Measurements from ENCODE around the gene MYBBP1A. TPM values are rescaled to one million over a fixed set of nuclear protein-coding genes. Genes with fewer than 3 reads are reported as not detected.

Gene MYBBP1A
- total RNA-seq, 2 donors from 2014 or later: 21.4 to 58.7 TPM

- no peaks in the 10 kb centered on the region for H3K9me3 ChIP-seq
- no peak overlapping the region for H3K4me3 ChIP-seq
- TF ChIP-seq CTCF (IDR thresholded peaks at IDR 0.05): no peak
- no peak overlapping the region for H3K9ac ChIP-seq (ENCODE audit: low read depth in 2 of 2, low read length in 2 of 2)
- intact Hi-C loops (cut with DNase I): no loop called here
- no peak for DNase-seq
- H3K27me3 ChIP-seq: no peaks in the 10 kb centered on the region
- H3K36me3 ChIP-seq: no peaks in the 10 kb centered on the region
- H3K27ac ChIP-seq: no peak overlapping the region
- no peaks in the 10 kb centered on the region for H3K4me1 ChIP-seq
Observed at GRCh38 chr17:4509923-4510617, 45.1 kb downstream of the MYBBP1A start.

- intact Hi-C loops (cut with DNase I): no loop called here
- H3K9me3 ChIP-seq: no peaks in the 10 kb centered on the region
- no peak for TF ChIP-seq CTCF (IDR thresholded peaks at IDR 0.05)
- no peaks in the 10 kb centered on the region for H3K36me3 ChIP-seq
- H3K27ac ChIP-seq: no peak overlapping the region
- no peak overlapping the region for H3K9ac ChIP-seq (ENCODE audit: low read depth in 2 of 2, low read length in 2 of 2)
- no peak for DNase-seq
- no peak overlapping the region for H3K4me3 ChIP-seq
- H3K27me3 ChIP-seq: no peaks in the 10 kb centered on the region
- H3K4me1 ChIP-seq: no peaks in the 10 kb centered on the region
Observed at GRCh38 chr17:4509401-4509800, 45.8 kb downstream of the MYBBP1A start.

- H3K27me3 ChIP-seq: no peaks in the 10 kb centered on the region
- DNase-seq: no peak
- no peaks in the 10 kb centered on the region for H3K9me3 ChIP-seq
- no peaks in the 10 kb centered on the region for H3K36me3 ChIP-seq
- no peaks in the 10 kb centered on the region for H3K4me1 ChIP-seq
- no peak overlapping the region for H3K4me3 ChIP-seq
- H3K9ac ChIP-seq (ENCODE audit: low read depth in 2 of 2, low read length in 2 of 2): no peak overlapping the region
- intact Hi-C loops (cut with DNase I): no loop called here
- TF ChIP-seq CTCF (IDR thresholded peaks at IDR 0.05): no peak
- H3K27ac ChIP-seq: no peak overlapping the region
Observed at GRCh38 chr17:4508207-4508606, 47.0 kb downstream of the MYBBP1A start.

GRCh38 chr17:4507361-4508111 is 47.6 kb downstream of the MYBBP1A start:
- intact Hi-C loops (cut with DNase I): no loop called here
- no peaks in the 10 kb centered on the region for H3K36me3 ChIP-seq
- TF ChIP-seq CTCF (IDR thresholded peaks at IDR 0.05): no peak
- H3K9me3 ChIP-seq: no peaks in the 10 kb centered on the region
- no peaks in the 10 kb centered on the region for H3K4me1 ChIP-seq
- DNase-seq: no peak
- H3K27ac ChIP-seq: no peak overlapping the region
- no peak overlapping the region for H3K9ac ChIP-seq (ENCODE audit: low read depth in 2 of 2, low read length in 2 of 2)
- no peaks in the 10 kb centered on the region for H3K27me3 ChIP-seq
- no peak overlapping the region for H3K4me3 ChIP-seq

GRCh38 chr17:4506892-4507291 is 48.3 kb downstream of the MYBBP1A start:
- no peak overlapping the region for H3K27ac ChIP-seq
- no peak for TF ChIP-seq CTCF (IDR thresholded peaks at IDR 0.05)
- no peak for DNase-seq
- intact Hi-C loops (cut with DNase I): no loop called here
- H3K4me1 ChIP-seq: no peaks in the 10 kb centered on the region
- no peak overlapping the region for H3K4me3 ChIP-seq
- H3K27me3 ChIP-seq: no peaks in the 10 kb centered on the region
- no peak overlapping the region for H3K9ac ChIP-seq (ENCODE audit: low read depth in 2 of 2, low read length in 2 of 2)
- H3K36me3 ChIP-seq: no peaks in the 10 kb centered on the region
- H3K9me3 ChIP-seq: no peaks in the 10 kb centered on the region

Data from colonic mucosa (tissue), 4 donors.